H1 (cell line): ENCODE results near the gene TIMM10B. TPM values are rescaled to one million over a fixed set of nuclear protein-coding genes. Genes with fewer than 3 reads are reported as not detected.

Experiments used
- CTCF ChIA-PET: fragments of 300-600 bp; sonication (Branson Sonifier 250); formaldehyde crosslinking; loops from one replicate; lab custom pipeline; 2021; ENCODE audit not compliant: partially characterized antibody; lab: Charles Lee
- POLR2A ChIA-PET: fragments of 300-600 bp; sonication (Branson Sonifier 250); formaldehyde crosslinking; loops from one replicate; lab custom pipeline; 2021; ENCODE audit warnings: inconsistent platforms; ENCODE audit not compliant: partially characterized antibody; lab: Charles Lee
- DNase-seq, 2 experiments: peaks; one replicate each; pipeline versions ENCODE4 v3.0.0 to v3.0.0-alpha.2; 2010 to 2022; ENCODE audit warnings: low spot score in 2 of 2, low read depth in 1 of 2, mixed read lengths in 1 of 2
- FAIRE-seq: peaks from 2 replicates; lab custom pipeline; 2011; peaks lifted over from hg19 to GRCh38; lab: Jason Lieb, UNC
- H2AFZ ChIP-seq: 2 replicates; pipeline ENCODE4 v1.8.1; 2012; ENCODE audit warnings: low read length, inconsistent platforms
- H2AK5ac ChIP-seq: 2 replicates; pipeline ENCODE4 v1.6.1; 2013; ENCODE audit warnings: low read depth, low read length
- H2BK120ac ChIP-seq: replicated peaks from 2 replicates; pipeline ENCODE3; 2013; ENCODE audit warnings: low read depth, low read length, inconsistent platforms
- H2BK12ac ChIP-seq: 2 replicates; pipeline ENCODE4 v1.6.1; 2013; ENCODE audit warnings: low read depth, low read length
- H2BK15ac ChIP-seq: 2 replicates; pipeline ENCODE4 v1.6.1; 2013; ENCODE audit warnings: low read length
- H2BK20ac ChIP-seq: 2 replicates; pipeline ENCODE4 v1.6.1; 2013; ENCODE audit warnings: low read length
- H2BK5ac ChIP-seq: 2 replicates; pipeline ENCODE4 v1.6.1; 2013; ENCODE audit warnings: low read depth, low read length
- H3K14ac ChIP-seq: 2 replicates; pipeline ENCODE4 v1.6.1; 2013; ENCODE audit warnings: inconsistent platforms; ENCODE audit not compliant: insufficient read length
- H3K18ac ChIP-seq: 2 replicates; pipeline ENCODE4 v1.6.1; 2013; ENCODE audit warnings: low read length; ENCODE audit errors: extremely low read depth
- H3K23ac ChIP-seq: 2 replicates; pipeline ENCODE4 v1.6.1; 2013; ENCODE audit warnings: inconsistent platforms; ENCODE audit not compliant: insufficient read length
- H3K23me2 ChIP-seq: 2 replicates; pipeline ENCODE4 v1.6.1; 2013; ENCODE audit warnings: low read depth, low read length
- H3K27ac ChIP-seq: 2 replicates; pipeline ENCODE4 v1.6.1; 2011; ENCODE audit warnings: low read depth, low read length, inconsistent platforms
- H3K27me3 ChIP-seq, 4 experiments: replicated peaks in 1 of 4; 1 replicate in 1 of 4; 2 replicates in 3 of 4; pipeline versions ENCODE4 v1.6.1 to v1.8.1; 2011 to 2013; ENCODE audit warnings: low read length in 3 of 4, mild to moderate bottlenecking in 3 of 4, inconsistent platforms in 2 of 4, mixed read lengths in 2 of 4, moderate library complexity in 1 of 4; ENCODE audit not compliant: control insufficient read depth in 3 of 4, insufficient read depth in 3 of 4; ENCODE audit errors: extremely low read depth in 1 of 4
- H3K36me3 ChIP-seq, 4 experiments: 2 replicates each; pipeline versions ENCODE4 v1.6.1 to v1.8.1; 2011 to 2013; ENCODE audit warnings: mild to moderate bottlenecking in 4 of 4, low read length in 3 of 4, moderate library complexity in 2 of 4, control low read depth in 1 of 4, inconsistent platforms in 1 of 4; ENCODE audit not compliant: insufficient read depth in 4 of 4, control insufficient read depth in 2 of 4
- H3K4ac ChIP-seq: replicated peaks from 2 replicates; pipeline ENCODE3; 2013; ENCODE audit warnings: low read length, low read depth, mixed read lengths, inconsistent platforms; ENCODE audit not compliant: insufficient read length
- H3K4me1 ChIP-seq, 4 experiments: replicated peaks in 1 of 4; 1 replicate in 1 of 4; 2 replicates in 3 of 4; pipeline versions ENCODE4 v1.6.1 to v1.8.1; 2011 to 2013; ENCODE audit warnings: low read length in 3 of 4, inconsistent platforms in 2 of 4, mixed read lengths in 1 of 4; ENCODE audit not compliant: insufficient read depth in 4 of 4, control insufficient read depth in 3 of 4
- H3K4me2 ChIP-seq, 2 experiments: 2 replicates each; pipeline versions ENCODE4 v1.6.1 to v1.8.1; 2011 to 2013; ENCODE audit warnings: low read depth in 2 of 2, low read length in 2 of 2, control low read depth in 1 of 2, inconsistent platforms in 1 of 2, mild to moderate bottlenecking in 1 of 2; ENCODE audit not compliant: insufficient read depth in 1 of 2
- H3K4me3 ChIP-seq, 4 experiments: fragments of 200-600, 300-600 bp in 1 of 4; sonication (generic), shearing (Covaris generic), sonication (Bioruptor Twin) in 1 of 4; 2 replicates each; pipeline versions ENCODE4 v1.5.1 to v1.8.1; 2011 to 2016; ENCODE audit warnings: low read length in 4 of 4, low read depth in 3 of 4, control low read depth in 2 of 4, inconsistent platforms in 2 of 4, mild to moderate bottlenecking in 2 of 4, mixed read lengths in 1 of 4, moderate library complexity in 1 of 4; ENCODE audit not compliant: insufficient read depth in 2 of 4; ENCODE audit errors: extremely low read depth in 1 of 4
- H3K56ac ChIP-seq: replicated peaks from 2 replicates; pipeline ENCODE3; 2013; ENCODE audit warnings: low read depth, mild to moderate bottlenecking, mixed read lengths, low read length, inconsistent platforms; ENCODE audit not compliant: insufficient read length
- H3K79me1 ChIP-seq: 2 replicates; pipeline ENCODE4 v1.6.1; 2013; ENCODE audit warnings: low read depth, low read length, control low read depth
- H3K79me2 ChIP-seq, 2 experiments: 2 replicates each; pipeline versions ENCODE4 v1.6.1 to v1.8.1; 2012 to 2013; ENCODE audit warnings: low read length in 2 of 2, mild to moderate bottlenecking in 2 of 2, inconsistent platforms in 1 of 2; ENCODE audit not compliant: insufficient read depth in 2 of 2, control insufficient read depth in 1 of 2
- H3K9ac ChIP-seq, 4 experiments: replicated peaks in 1 of 4; 1 replicate in 1 of 4; 2 replicates in 3 of 4; pipeline versions ENCODE4 v1.6.1 to v1.8.1; 2011 to 2013; ENCODE audit warnings: low read depth in 3 of 4, low read length in 3 of 4, control low read depth in 2 of 4, mild to moderate bottlenecking in 2 of 4, moderate library complexity in 2 of 4, inconsistent platforms in 1 of 4; ENCODE audit errors: extremely low read depth in 1 of 4
- H3K9me3 ChIP-seq, 2 experiments: 2 replicates each; pipeline versions ENCODE4 v1.6.1 to v1.8.1; 2012 to 2013; ENCODE audit warnings: mild to moderate bottlenecking in 2 of 2, moderate library complexity in 2 of 2, control low read depth in 1 of 2, inconsistent platforms in 1 of 2, low read depth in 1 of 2, low read length in 1 of 2, mixed read lengths in 1 of 2; ENCODE audit not compliant: insufficient read depth in 2 of 2
- H4K20me1 ChIP-seq, 2 experiments: replicated peaks in 1 of 2; 2 replicates each; pipeline versions ENCODE3 to v1.8.1; 2011 to 2013; ENCODE audit warnings: inconsistent platforms in 2 of 2, low read length in 2 of 2, mild to moderate bottlenecking in 1 of 2; ENCODE audit not compliant: insufficient read depth in 2 of 2, control insufficient read depth in 1 of 2
- H4K5ac ChIP-seq: 2 replicates; pipeline ENCODE4 v1.6.1; 2013; ENCODE audit warnings: low read length, low read depth, mixed read lengths, inconsistent platforms; ENCODE audit not compliant: insufficient read length
- H4K8ac ChIP-seq: 2 replicates; pipeline ENCODE4 v1.8.0; 2013; ENCODE audit warnings: mild to moderate bottlenecking, moderate library complexity, low read length, inconsistent platforms; ENCODE audit not compliant: insufficient read depth; ENCODE audit errors: extremely low read depth
- H4K91ac ChIP-seq: replicated peaks from 2 replicates; pipeline ENCODE3; 2013; ENCODE audit warnings: low read length, mixed read lengths, inconsistent platforms; ENCODE audit not compliant: insufficient read length
- KDM4A ChIP-seq: IDR thresholded peaks from one replicate; pipeline ENCODE4 v1.7.1; 2012; ENCODE audit warnings: low read depth, mild to moderate bottlenecking, moderate library complexity, low read length, inconsistent platforms; ENCODE audit not compliant: severe bottlenecking
- POLR2A ChIP-seq, 2 experiments: IDR thresholded peaks; 1 replicate in 1 of 2; 2 replicates in 1 of 2; pipeline ENCODE4 v1.6.1; 2011; ENCODE audit warnings: low read depth in 2 of 2, low read length in 2 of 2, mild to moderate bottlenecking in 2 of 2; ENCODE audit errors: control extremely low read depth in 1 of 2
- WGBS, 2 experiments: shearing (Covaris generic) in 1 of 2; methylation state at CpG; one replicate each; pipeline versions ENCODE4 v1.1.6 to v1.1.7; 2013 to 2015; ENCODE audit warnings: low lambda C conversion rate in 2 of 2, mixed read lengths in 2 of 2, inconsistent platforms in 1 of 2, low coverage in 1 of 2, missing lambda C conversion rate in 1 of 2; ENCODE audit not compliant: insufficient replicate concordance in 2 of 2, insufficient coverage in 1 of 2, insufficient read length in 1 of 2; ENCODE audit errors: extremely low coverage in 1 of 2, missing lambda C conversion rate in 1 of 2; 5-methylcytosine and 5-hydroxymethylcytosine counted together
- polyA plus RNA-seq, 7 experiments: library from polyadenylated mRNA; depleted of rRNA in 3 of 7; stranded (reverse) in 5 of 7; unstranded in 2 of 7; fragments of >200 nt in 5 of 7; fragments of 200-250 nt in 2 of 7; gene quantifications; 1 replicate in 5 of 7; 2 replicates in 1 of 7; 4 replicates in 1 of 7; pipeline versions ENCODE4 v1.2.1 to v1.2.3, GENCODE V29; 2011 to 2013; ENCODE audit warnings: missing spikeins in 2 of 7, mixed read lengths in 2 of 7
- total RNA-seq: library from RNA; stranded (reverse); fragmentation: NEBNext Ultra II Directional; extraction: Animal tissue kit (Norgen Biotek cat#: 25700); gene quantifications from 2 replicates; pipeline ENCODE4 v1.2.1, GENCODE V29; 2021

TIMM10B gene
- total and polyA plus RNA-seq, 2 of the 8 experiments (the other 6 are each of a cell fraction or from before 2014, with no cell fraction given): 38.2 to 47.8 TPM

- Histone ChIP-seq H3K79me2 (peaks cover 14 to 39% of the 10 kb centered on the region in 2 experiments), H4K8ac (no peak overlapping the region), H2BK120ac (no peak overlapping the region), H2AK5ac (no peak overlapping the region), H3K27ac (no peak overlapping the region), H3K36me3 (peaks cover 13 to 64% (median 38%) of the 10 kb centered on the region in 4 experiments), H2BK20ac (no peak overlapping the region), H3K4me3 (no peak overlapping the region), H3K18ac (no peak overlapping the region), H2AFZ (no peak overlapping the region), H3K56ac (no peak overlapping the region), H3K79me1 (peaks cover 14% of the 10 kb centered on the region), H3K9me3 (no peaks in the 10 kb centered on the region), H3K27me3 (no peaks in the 10 kb centered on the region)
- DNase-seq (no peak), FAIRE-seq (no peak)
- 83% methylated on average over 6 of the region's 6 CpGs; no CpG with 5 or more reads in 1 of the 2 experiments for WGBS, 2 experiments
- CTCF ChIA-PET: interaction anchor here (0.5 to 2.5 kb wide), 3 partner anchors 17 to 99 kb away, joined by 3 to 12 read pairs (median 3); no protein-coding TSS in a partner anchor
- no peak for TF ChIP-seq KDM4A
- TF ChIP-seq POLR2A (IDR thresholded peaks at IDR 0.05; ENCODE audit: control extremely low read depth in 1 of 2, low read depth in 2 of 2, low read length in 2 of 2): peak in 1 of 2 experiments; percentile 55; a peak in 1 of 3 replicates
- TF ChIP-seq, all 59 proteins: peak for 1
- no peak overlapping the region for H2BK15ac ChIP-seq
- H2BK5ac ChIP-seq: no peak overlapping the region
- peaks cover 0 to 12% of the 10 kb centered on the region in 2 experiments for H4K20me1 ChIP-seq
- no peak overlapping the region for H3K4ac ChIP-seq
- no peak overlapping the region for H4K5ac ChIP-seq
- H2BK12ac ChIP-seq: no peak overlapping the region
- H3K23me2 ChIP-seq: peaks cover 11% of the 10 kb centered on the region
- H4K91ac ChIP-seq: no peak overlapping the region
- H3K14ac ChIP-seq: no peak overlapping the region
- POLR2A ChIA-PET: interaction anchor here (0.8 to 2.2 kb wide), 6 partner anchors 10 to 129 kb away, joined by 3 to 13 read pairs (median 6); partner anchors contain the start of gene DNHD1
- peaks cover 4 to 13% (median 5%) of the 10 kb centered on the region in 4 experiments for H3K4me1 ChIP-seq
- H3K23ac ChIP-seq: no peak overlapping the region
- H3K9ac ChIP-seq: no peak overlapping the region
- no peak overlapping the region; a peak in 1 of 4 replicates for H3K4me2 ChIP-seq
These were observed 1.7 kb downstream of the TIMM10B start for GRCh38 chr11:6483015-6483414.
